Keratinocyte (primary cell): ENCODE data around the gene SCARB1. TPM values are rescaled to one million over a fixed set of nuclear protein-coding genes. Genes with fewer than 3 reads are reported as not detected.

ENCODE experiments used
- DNase-seq: peaks from one replicate; pipeline ENCODE4 v3.0.0-alpha.2; 2011; ENCODE audit warnings: low read depth, missing footprints, low spot score
- FAIRE-seq: peaks from 2 replicates; lab custom pipeline; 2011; peaks lifted over from hg19 to GRCh38; lab: Jason Lieb, UNC
- H2AFZ ChIP-seq: 2 replicates; pipeline ENCODE4 v1.6.0; 2012; ENCODE audit warnings: low read length, control low read depth, inconsistent platforms; ENCODE audit not compliant: control insufficient read depth
- H3K27ac ChIP-seq: 2 replicates; pipeline ENCODE4 v1.5.1; 2011; ENCODE audit warnings: low read length; ENCODE audit not compliant: control insufficient read depth, insufficient read depth
- H3K27me3 ChIP-seq: 3 replicates; pipeline ENCODE4 v1.6.0; 2011; ENCODE audit warnings: low read length; ENCODE audit not compliant: control insufficient read depth, insufficient read depth; ENCODE audit errors: extremely low read depth
- H3K36me3 ChIP-seq, 2 experiments: 2 replicates in 1 of 2; 3 replicates in 1 of 2; pipeline ENCODE4 v1.5.1; 2011; ENCODE audit warnings: low read length in 2 of 2, mild to moderate bottlenecking in 1 of 2; ENCODE audit not compliant: control insufficient read depth in 2 of 2, insufficient read depth in 2 of 2; ENCODE audit errors: extremely low read depth in 1 of 2
- H3K4me1 ChIP-seq: 3 replicates; pipeline ENCODE4 v1.5.1; 2011; ENCODE audit warnings: low read length; ENCODE audit not compliant: control insufficient read depth, insufficient read depth; ENCODE audit errors: extremely low read depth
- H3K4me2 ChIP-seq: 3 replicates; pipeline ENCODE4 v1.6.0; 2011; ENCODE audit warnings: low read depth, low read length; ENCODE audit not compliant: control insufficient read depth, insufficient read depth; ENCODE audit errors: extremely low read depth
- H3K4me3 ChIP-seq, 3 experiments: fragments of 200-600 bp in 1 of 3; sonication (generic) in 1 of 3; 2 replicates in 2 of 3; 3 replicates in 1 of 3; pipeline ENCODE4 v1.5.1; 2011 to 2016; ENCODE audit warnings: low read length in 3 of 3, mild to moderate bottlenecking in 3 of 3, control low read depth in 2 of 3, inconsistent platforms in 1 of 3, low read depth in 1 of 3, mixed read lengths in 1 of 3, mixed run types in 1 of 3, moderate library complexity in 1 of 3; ENCODE audit not compliant: control insufficient read depth in 2 of 3, insufficient read depth in 2 of 3; ENCODE audit errors: extremely low read depth in 1 of 3
- H3K79me2 ChIP-seq: 2 replicates; pipeline ENCODE4 v1.6.0; 2012; ENCODE audit warnings: low read length; ENCODE audit not compliant: control insufficient read depth, insufficient read depth
- H3K9ac ChIP-seq: 3 replicates; pipeline ENCODE4 v1.6.0; 2011; ENCODE audit warnings: low read length; ENCODE audit not compliant: control insufficient read depth, insufficient read depth; ENCODE audit errors: extremely low read depth
- H3K9me1 ChIP-seq: 3 replicates; pipeline ENCODE4 v1.6.0; 2011; ENCODE audit warnings: low read length; ENCODE audit not compliant: control insufficient read depth, insufficient read depth; ENCODE audit errors: extremely low read depth
- H3K9me3 ChIP-seq: 2 replicates; pipeline ENCODE4 v1.5.1; 2012; ENCODE audit warnings: low read depth, low read length; ENCODE audit not compliant: control insufficient read depth
- H4K20me1 ChIP-seq: 3 replicates; pipeline ENCODE4 v1.6.0; 2011; ENCODE audit warnings: low read length; ENCODE audit not compliant: control insufficient read depth, insufficient read depth; ENCODE audit errors: extremely low read depth
- CTCF ChIP-seq, 3 experiments: IDR thresholded peaks in 1 of 3; conservative IDR thresholded peaks in 1 of 3; optimal IDR thresholded peaks in 1 of 3; 2 replicates in 2 of 3; 3 replicates in 1 of 3; pipeline versions ENCODE3 to v1.5.1; 2011; ENCODE audit warnings: low read length in 3 of 3, mild to moderate bottlenecking in 3 of 3, moderate library complexity in 2 of 3, control low read depth in 1 of 3, inconsistent platforms in 1 of 3; ENCODE audit not compliant: insufficient read depth in 2 of 3; ENCODE audit errors: extremely low read depth in 1 of 3
- EZH2 ChIP-seq: IDR thresholded peaks from one replicate; pipeline ENCODE4 v1.6.1; 2012; ENCODE audit warnings: inconsistent platforms, mild to moderate bottlenecking, low read length, moderate library complexity
- dilution Hi-C: fragments of 300-500 bp; cut with MboI; formaldehyde crosslinking; loops from one replicate; pipeline ENCODE4 v1.7.0; 2020; ENCODE audit warnings: low sequenced_read_pairs; ENCODE audit not compliant: extremely low pct_ligation_motif_present
- polyA plus RNA-seq, 5 experiments: library from polyadenylated mRNA; depleted of rRNA in 3 of 5; stranded (reverse) in 3 of 5; stranded (forward) in 1 of 5; unstranded in 1 of 5; fragments of >200 nt; gene quantifications; 1 replicate in 1 of 5; 2 replicates in 3 of 5; 3 replicates in 1 of 5; pipeline versions ENCODE4 v1.2.1 to v1.2.3, GENCODE V29; 2011 to 2012; ENCODE audit warnings: missing spikeins in 2 of 5, low read depth in 1 of 5, low replicate concordance in 1 of 5

Gene SCARB1
- polyA plus RNA-seq, 1 donor (not counting 4 experiments of a cell fraction or from before 2014, with no cell fraction given): 40.9 TPM

GRCh38 chr12:124738636-124739467 lies 124.8 kb downstream of the SCARB1 start:
- FAIRE-seq (peak; percentile 17), DNase-seq (no peak)
- peaks cover 3% of the 10 kb centered on the region for H3K9me3 ChIP-seq

GRCh38 chr12:124737772-124738635 lies 125.7 kb downstream of the SCARB1 start:
- no peaks in the 10 kb centered on the region for H4K20me1 ChIP-seq
- peaks cover 16% of the 10 kb centered on the region for H3K27me3 ChIP-seq
- no peaks in the 10 kb centered on the region for H3K36me3 ChIP-seq
- dilution Hi-C loops: no loop called here
- H3K4me2 ChIP-seq: no peak overlapping the region
- H3K27ac ChIP-seq: no peak overlapping the region
- TF ChIP-seq CTCF (optimal IDR thresholded peaks at IDR 0.05 in 1 of 3, IDR thresholded peaks at IDR 0.05 in 1 of 3, conservative IDR thresholded peaks at IDR 0.05 in 1 of 3; ENCODE audit: extremely low read depth in 1 of 3, insufficient read depth in 2 of 3, low read length in 3 of 3): no peak
- TF ChIP-seq EZH2: no peak
- no peak overlapping the region for H3K4me3 ChIP-seq
- H3K9me1 ChIP-seq: no peaks in the 10 kb centered on the region
- H3K4me1 ChIP-seq: no peaks in the 10 kb centered on the region
- no peak overlapping the region for H2AFZ ChIP-seq
- H3K79me2 ChIP-seq: no peaks in the 10 kb centered on the region
- H3K9ac ChIP-seq: no peak overlapping the region
- H3K9me3 ChIP-seq: peaks cover 3% of the 10 kb centered on the region
- FAIRE-seq (no peak), DNase-seq (no peak)

More at GRCh38 chr12:124738636-124739467, 124.8 kb downstream of the SCARB1 start:
- Histone ChIP-seq H3K27ac (no peak overlapping the region), H3K4me2 (no peak overlapping the region), H3K79me2 (no peaks in the 10 kb centered on the region), H3K4me1 (no peaks in the 10 kb centered on the region), H3K9ac (no peak overlapping the region), H4K20me1 (no peaks in the 10 kb centered on the region), H3K27me3 (peaks cover 16% of the 10 kb centered on the region), H2AFZ (no peak overlapping the region), H3K36me3 (no peaks in the 10 kb centered on the region), H3K9me1 (no peaks in the 10 kb centered on the region), H3K4me3 (no peak overlapping the region)
- no peak for TF ChIP-seq CTCF (optimal IDR thresholded peaks at IDR 0.05 in 1 of 3, IDR thresholded peaks at IDR 0.05 in 1 of 3, conservative IDR thresholded peaks at IDR 0.05 in 1 of 3; ENCODE audit: extremely low read depth in 1 of 3, insufficient read depth in 2 of 3, low read length in 3 of 3)
- no peak for TF ChIP-seq EZH2
- dilution Hi-C loops: no loop called here
